Karpas-422 (cell line): ENCODE data around the gene SMPD3. TPM values are rescaled to one million over a fixed set of nuclear protein-coding genes. Genes with fewer than 3 reads are reported as not detected.
A peak's percentile ranks its signal among the peaks of the same experiment; 100 is the strongest.

Experiments
- DNase-seq: peaks from one replicate; pipeline ENCODE4 v3.0.0-alpha.2; 2015
- H2AFZ ChIP-seq: fragments of 200-600 bp; sonication (generic); 2 replicates; pipeline ENCODE4 v1.6.1; 2014; ENCODE audit warnings: antibody characterized with exemption, low read length, mixed read lengths
- H3K27ac ChIP-seq: fragments of 200-600 bp; sonication (generic); 2 replicates; pipeline ENCODE4 v1.5.1; 2014; ENCODE audit warnings: mild to moderate bottlenecking, low read length, moderate library complexity
- H3K27me3 ChIP-seq: fragments of 200-600 bp; sonication (generic); 2 replicates; pipeline ENCODE4 v1.6.1; 2014; ENCODE audit warnings: low read length, mixed read lengths
- H3K36me3 ChIP-seq: fragments of 200-600 bp; sonication (generic); 2 replicates; pipeline ENCODE4 v1.6.1; 2014; ENCODE audit warnings: low read length, mixed read lengths; ENCODE audit not compliant: insufficient read depth
- H3K4me1 ChIP-seq: fragments of 200-600 bp; sonication (generic); 2 replicates; pipeline ENCODE4 v1.6.1; 2014; ENCODE audit warnings: mild to moderate bottlenecking, low read length, mixed read lengths
- H3K4me2 ChIP-seq: fragments of 200-600 bp; sonication (generic); 2 replicates; pipeline ENCODE4 v1.6.1; 2014; ENCODE audit warnings: low read length, low read depth, mild to moderate bottlenecking; ENCODE audit not compliant: poor library complexity, severe bottlenecking
- H3K4me3 ChIP-seq: fragments of 200-600 bp; sonication (generic); 2 replicates; pipeline ENCODE4 v1.5.1; 2014; ENCODE audit warnings: mild to moderate bottlenecking, antibody characterized with exemption, low read length, mixed read lengths
- H3K79me2 ChIP-seq: fragments of 200-600 bp; sonication (generic); 2 replicates; pipeline ENCODE4 v1.6.1; 2014; ENCODE audit warnings: mild to moderate bottlenecking, low read length, mixed read lengths
- H3K9ac ChIP-seq: fragments of 200-600 bp; sonication (generic); 2 replicates; pipeline ENCODE4 v1.6.0; 2014; ENCODE audit warnings: low read length
- H3K9me2 ChIP-seq: fragments of 200-600 bp; sonication (generic), shearing (Covaris generic); replicated peaks from 2 replicates; pipeline ENCODE4 v1.6.0; 2014; ENCODE audit warnings: mild to moderate bottlenecking, low read length, moderate library complexity; ENCODE audit not compliant: insufficient read depth
- H3K9me3 ChIP-seq: fragments of 300-700, 200-600 bp; sonication (generic); 2 replicates; pipeline ENCODE4 v1.6.1; 2014; ENCODE audit warnings: low read length, mixed read lengths
- H4K20me1 ChIP-seq: fragments of 200-600 bp; sonication (generic); 2 replicates; pipeline ENCODE4 v1.6.1; 2014; ENCODE audit warnings: mild to moderate bottlenecking, antibody characterized with exemption, low read length, low read depth; ENCODE audit not compliant: insufficient read depth
- total RNA-seq: library from RNA; depleted of rRNA; stranded (reverse); fragments of >200 nt; shearing (Covaris generic); gene quantifications from 2 replicates; pipeline ENCODE4 v1.2.3, GENCODE V29; 2014; ENCODE audit warnings: low replicate concordance

The SMPD3 gene
- total RNA-seq, 1 experiment from 2014 or later = 5.0 TPM

- no peak overlapping the region for H3K4me2 ChIP-seq
- no peaks in the 10 kb centered on the region for H3K9me2 ChIP-seq
- no peaks in the 10 kb centered on the region for H3K36me3 ChIP-seq
- no peak overlapping the region for H3K9ac ChIP-seq
- H3K79me2 ChIP-seq = no peaks in the 10 kb centered on the region
- no peak overlapping the region for H2AFZ ChIP-seq
- no peaks in the 10 kb centered on the region for H3K27me3 ChIP-seq
- no peaks in the 10 kb centered on the region for H3K9me3 ChIP-seq
- H3K4me3 ChIP-seq = no peak overlapping the region
- no peaks in the 10 kb centered on the region for H4K20me1 ChIP-seq
- H3K27ac ChIP-seq = no peak overlapping the region
- no peak for DNase-seq
- H3K4me1 ChIP-seq = no peaks in the 10 kb centered on the region
Observed at GRCh38 chr16:68403177-68403576, 45.1 kb downstream of the SMPD3 start.

GRCh38 chr16:68402748-68403040 is 45.6 kb downstream of the SMPD3 start:
- Histone ChIP-seq H3K9ac (no peak overlapping the region), H3K4me2 (no peak overlapping the region), H3K36me3 (no peaks in the 10 kb centered on the region), H3K9me3 (no peaks in the 10 kb centered on the region), H3K27ac (no peak overlapping the region), H3K9me2 (no peaks in the 10 kb centered on the region), H4K20me1 (no peaks in the 10 kb centered on the region), H3K79me2 (no peaks in the 10 kb centered on the region), H2AFZ (no peak overlapping the region), H3K4me1 (no peaks in the 10 kb centered on the region), H3K27me3 (no peaks in the 10 kb centered on the region), H3K4me3 (no peak overlapping the region)
- no peak for DNase-seq

- Histone ChIP-seq H3K27ac (no peak overlapping the region), H4K20me1 (no peaks in the 10 kb centered on the region), H3K27me3 (no peaks in the 10 kb centered on the region), H3K4me1 (peaks cover under 1% of the 10 kb centered on the region; the same call in 1 of the 2 replicates), H3K4me3 (no peak overlapping the region), H3K9me2 (no peaks in the 10 kb centered on the region), H3K79me2 (no peaks in the 10 kb centered on the region), H2AFZ (no peak overlapping the region), H3K36me3 (no peaks in the 10 kb centered on the region), H3K9me3 (no peaks in the 10 kb centered on the region), H3K9ac (no peak overlapping the region), H3K4me2 (no peak overlapping the region)
- no peak for DNase-seq
Observed at GRCh38 chr16:68401871-68402747, 46.2 kb downstream of the SMPD3 start.

GRCh38 chr16:68400924-68401460 is 47.3 kb downstream of the SMPD3 start:
- Histone ChIP-seq H3K9me2 (no peaks in the 10 kb centered on the region), H3K4me1 (peaks cover 9% of the 10 kb centered on the region), H3K9ac (no peak overlapping the region), H3K79me2 (no peaks in the 10 kb centered on the region), H2AFZ (no peak overlapping the region), H3K9me3 (no peaks in the 10 kb centered on the region), H3K4me2 (no peak overlapping the region), H3K36me3 (no peaks in the 10 kb centered on the region), H3K27ac (no peak overlapping the region), H3K27me3 (no peaks in the 10 kb centered on the region), H3K4me3 (no peak overlapping the region), H4K20me1 (no peaks in the 10 kb centered on the region)
- no peak for DNase-seq

- no peaks in the 10 kb centered on the region for H3K36me3 ChIP-seq
- H3K9ac ChIP-seq = no peak overlapping the region
- no peaks in the 10 kb centered on the region for H3K79me2 ChIP-seq
- H3K4me1 ChIP-seq = peaks cover 9% of the 10 kb centered on the region
- H3K9me3 ChIP-seq = no peaks in the 10 kb centered on the region
- H3K27ac ChIP-seq = no peak overlapping the region
- no peak for DNase-seq
- H3K9me2 ChIP-seq = no peaks in the 10 kb centered on the region
- no peak overlapping the region for H3K4me2 ChIP-seq
- H3K4me3 ChIP-seq = no peak overlapping the region
- H4K20me1 ChIP-seq = no peaks in the 10 kb centered on the region
- no peaks in the 10 kb centered on the region for H3K27me3 ChIP-seq
- H2AFZ ChIP-seq = no peak overlapping the region
Observed at GRCh38 chr16:68400083-68400923, 48.0 kb downstream of the SMPD3 start.

GRCh38 chr16:68399456-68399855 is 48.9 kb downstream of the SMPD3 start:
- no peaks in the 10 kb centered on the region for H3K36me3 ChIP-seq
- no peak overlapping the region for H3K9ac ChIP-seq
- H3K9me3 ChIP-seq = no peaks in the 10 kb centered on the region
- no peak overlapping the region for H3K4me2 ChIP-seq
- H2AFZ ChIP-seq = no peak overlapping the region
- no peak overlapping the region for H3K4me3 ChIP-seq
- DNase-seq = no peak
- H3K27ac ChIP-seq = no peak overlapping the region
- H3K79me2 ChIP-seq = no peaks in the 10 kb centered on the region
- no peaks in the 10 kb centered on the region for H3K27me3 ChIP-seq
- peaks cover 9% of the 10 kb centered on the region for H3K4me1 ChIP-seq
- H3K9me2 ChIP-seq = no peaks in the 10 kb centered on the region
- no peaks in the 10 kb centered on the region for H4K20me1 ChIP-seq

GRCh38 chr16:68397710-68398201 is 50.6 kb downstream of the SMPD3 start:
- Histone ChIP-seq H3K4me2 (no peak overlapping the region), H3K36me3 (no peaks in the 10 kb centered on the region), H3K9me2 (no peaks in the 10 kb centered on the region), H3K27ac (no peak overlapping the region), H4K20me1 (no peaks in the 10 kb centered on the region), H3K27me3 (no peaks in the 10 kb centered on the region), H3K4me1 (peaks cover 12% of the 10 kb centered on the region), H3K9ac (no peak overlapping the region), H3K4me3 (no peak overlapping the region), H3K79me2 (no peaks in the 10 kb centered on the region), H3K9me3 (no peaks in the 10 kb centered on the region), H2AFZ (no peak overlapping the region)
- no peak for DNase-seq

- Histone ChIP-seq H3K79me2 (no peaks in the 10 kb centered on the region), H4K20me1 (no peaks in the 10 kb centered on the region), H3K4me3 (no peak overlapping the region), H3K27me3 (no peaks in the 10 kb centered on the region), H3K9me3 (no peaks in the 10 kb centered on the region), H3K36me3 (no peaks in the 10 kb centered on the region), H3K4me2 (no peak overlapping the region), H3K9ac (no peak overlapping the region), H2AFZ (no peak overlapping the region), H3K27ac (no peak overlapping the region), H3K9me2 (no peaks in the 10 kb centered on the region), H3K4me1 (peaks cover 12% of the 10 kb centered on the region)
- DNase-seq = peak; percentile 82
Observed at GRCh38 chr16:68396481-68396880, 51.8 kb downstream of the SMPD3 start.
